Sigmoid colon (tissue), 4 donors: ENCODE data around the gene MX2.

Source experiments
- CTCF ChIP-seq, 4 experiments: fragments of 450-650 bp in 3 of 4; fragments of 200-600 bp in 1 of 4; IDR thresholded peaks; one replicate each; pipeline ENCODE4 v1.5.1; 2016 to 2019; ENCODE audit warnings: antibody characterized with exemption in 4 of 4, mild to moderate bottlenecking in 3 of 4, moderate library complexity in 2 of 4
- POLR2A ChIP-seq, 2 donors: fragments of 450-650 bp; IDR thresholded peaks; one replicate each; pipeline ENCODE4 v1.6.1; 2016; ENCODE audit warnings: antibody characterized with exemption in 2 of 2, mild to moderate bottlenecking in 2 of 2, moderate library complexity in 2 of 2
- POLR2AphosphoS5 ChIP-seq, 4 donors: sonication (generic); formaldehyde crosslinking; IDR thresholded peaks; one replicate each; pipeline ENCODE4 v1.6.1; 2017; ENCODE audit warnings: antibody characterized with exemption in 4 of 4

DNA sequence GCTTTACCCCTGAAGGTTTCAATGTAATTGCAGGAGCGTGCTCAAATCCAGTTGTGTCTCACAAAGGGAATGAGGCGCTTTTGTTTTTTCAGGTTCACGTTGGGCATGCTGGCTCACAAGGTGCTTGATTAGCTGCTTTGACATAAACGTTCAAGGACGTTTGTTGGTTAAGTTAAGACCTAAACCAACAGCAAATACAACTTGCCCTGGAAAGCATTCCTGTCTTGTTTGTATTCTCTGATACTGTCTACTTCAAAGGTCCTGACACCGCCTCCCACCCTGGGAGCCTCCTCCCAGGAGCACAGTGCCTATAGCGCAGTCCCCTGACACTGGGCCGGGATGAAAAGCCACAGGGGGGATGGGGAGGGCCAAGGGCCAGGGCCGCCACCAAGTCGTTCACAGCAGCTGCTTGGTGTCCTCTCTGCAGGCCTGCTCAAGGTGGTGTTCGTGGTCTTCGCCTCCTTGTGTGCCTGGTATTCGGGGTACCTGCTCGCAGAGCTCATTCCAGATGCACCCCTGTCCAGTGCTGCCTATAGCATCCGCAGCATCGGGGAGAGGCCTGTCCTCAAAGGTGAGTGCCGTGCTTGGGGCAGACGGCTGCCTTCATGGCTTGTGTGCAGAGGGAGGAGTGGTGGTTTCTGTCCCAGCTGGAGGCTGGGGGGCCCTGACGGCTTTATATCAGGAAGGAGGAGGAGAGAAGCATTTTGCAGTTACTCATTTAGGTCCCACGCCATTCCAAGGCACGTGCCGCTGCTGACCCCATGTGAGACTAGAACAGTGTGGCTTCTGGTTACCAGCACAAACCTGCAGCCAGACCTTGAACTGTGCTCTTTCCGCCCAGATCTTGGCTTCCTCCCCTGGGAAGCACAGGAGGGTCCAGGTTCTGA, 39.1 kb upstream of the MX2 start:
- TF ChIP-seq CTCF (IDR thresholded peaks at IDR 0.05) (no peak), POLR2AphosphoS5 (IDR thresholded peaks at IDR 0.05) (no peak), POLR2A (IDR thresholded peaks at IDR 0.05) (no peak)
